ENCODE measurements around the gene RFX3. TPM values are rescaled to one million over a fixed set of nuclear protein-coding genes. Genes with fewer than 3 reads are reported as not detected.
A peak's percentile ranks its signal among the peaks of the same experiment; 100 is the strongest.

RFX3 gene
- total RNA-seq, 1 donor = 3.1 TPM

- DNase-seq (ENCODE audit: low read depth) = no peak
- TF ChIP-seq CTCF (IDR thresholded peaks at IDR 0.05; ENCODE audit: insufficient read depth, low read length) = no peak
- H3K4me3 ChIP-seq (ENCODE audit: low read depth, low read length) = no peak overlapping the region
Observed at GRCh38 chr9:3514786-3515185, 11.0 kb downstream of the RFX3 start.

GRCh38 chr9:3513265-3513818 lies 12.5 kb downstream of the RFX3 start:
- DNase-seq (ENCODE audit: low read depth) = no peak
- H3K4me3 ChIP-seq (ENCODE audit: low read depth, low read length) = no peak overlapping the region
- no peak for TF ChIP-seq CTCF (IDR thresholded peaks at IDR 0.05; ENCODE audit: insufficient read depth, low read length)

GRCh38 chr9:3511551-3511950 lies 14.2 kb downstream of the RFX3 start:
- no peak for DNase-seq (ENCODE audit: low read depth)
- H3K4me3 ChIP-seq (ENCODE audit: low read depth, low read length) = no peak overlapping the region
- TF ChIP-seq CTCF (IDR thresholded peaks at IDR 0.05; ENCODE audit: insufficient read depth, low read length) = no peak

GRCh38 chr9:3510796-3511195 lies 15.0 kb downstream of the RFX3 start:
- TF ChIP-seq CTCF (IDR thresholded peaks at IDR 0.05; ENCODE audit: insufficient read depth, low read length) = no peak
- DNase-seq (ENCODE audit: low read depth) = no peak
- no peak overlapping the region for H3K4me3 ChIP-seq (ENCODE audit: low read depth, low read length)

GRCh38 chr9:3509926-3510325 lies 15.9 kb downstream of the RFX3 start:
- DNase-seq (ENCODE audit: low read depth) = no peak
- H3K4me3 ChIP-seq (ENCODE audit: low read depth, low read length) = no peak overlapping the region
- no peak for TF ChIP-seq CTCF (IDR thresholded peaks at IDR 0.05; ENCODE audit: insufficient read depth, low read length)

- no peak for TF ChIP-seq CTCF (IDR thresholded peaks at IDR 0.05; ENCODE audit: insufficient read depth, low read length)
- peak; percentile 40 for DNase-seq (ENCODE audit: low read depth)
- no peak overlapping the region for H3K4me3 ChIP-seq (ENCODE audit: low read depth, low read length)
Observed at GRCh38 chr9:3508521-3509291, 17.1 kb downstream of the RFX3 start.
